GM19099 (cell line): ENCODE results near the gene GATC.

Experiments used
- POLR2A ChIP-seq: IDR thresholded peaks from 3 replicates; pipeline ENCODE4 v1.6.1; 2011; ENCODE audit warnings: low read depth; ENCODE audit not compliant: insufficient read length; ENCODE audit errors: extremely low read depth

The GATC gene

DNA sequence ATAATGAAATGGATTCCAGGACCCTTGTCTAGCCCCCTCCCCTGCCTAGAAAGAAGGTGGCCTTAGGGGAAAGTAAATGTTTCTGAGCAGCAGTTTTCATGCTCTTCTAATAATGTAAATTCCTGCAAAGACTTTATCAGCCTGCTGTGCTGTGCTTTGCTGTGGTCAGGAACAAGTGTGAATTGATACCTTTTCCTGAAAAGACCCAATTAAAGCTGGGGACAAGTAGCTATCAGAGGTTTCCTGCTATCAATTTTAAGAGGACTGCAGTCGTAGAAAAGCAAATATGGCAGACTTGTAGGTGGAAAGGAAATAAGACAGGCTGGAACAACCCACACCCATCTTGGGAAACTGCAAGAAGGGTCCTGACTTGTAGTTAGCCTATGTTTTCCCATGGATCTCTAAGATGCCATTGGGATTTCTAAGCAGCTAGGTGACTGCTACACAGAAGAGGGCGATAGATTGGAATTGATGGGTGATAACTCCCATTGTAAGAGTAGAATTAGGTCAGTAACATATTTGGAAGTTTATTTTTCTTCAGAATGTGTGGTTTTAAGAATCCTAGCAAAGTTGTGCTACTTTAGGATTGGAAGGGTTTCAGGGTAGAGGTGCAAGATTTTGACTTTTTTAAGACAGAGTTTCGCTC, 52.7 kb downstream of the GATC start:
- TF ChIP-seq POLR2A = no peak

DNA sequence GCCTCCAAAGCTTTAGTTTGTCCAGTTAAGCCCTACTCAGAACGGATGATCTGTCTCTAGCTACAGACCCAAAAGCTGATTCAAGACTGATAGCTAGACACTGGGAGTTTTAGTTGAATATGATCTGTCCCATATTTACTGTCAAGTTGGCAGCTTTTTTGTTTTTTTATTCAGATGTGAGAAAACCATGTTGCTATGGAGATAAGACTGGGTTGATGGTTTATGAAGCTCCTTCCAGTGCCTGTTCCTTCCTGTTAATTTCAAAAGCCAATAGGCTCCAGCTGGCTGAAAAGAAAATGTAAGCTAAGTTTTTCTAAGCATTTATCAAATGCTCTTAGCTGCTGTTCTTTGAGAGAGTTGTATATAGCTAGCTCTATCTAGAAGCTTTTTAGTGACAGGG, 54.3 kb downstream of the GATC start:
- no peak for TF ChIP-seq POLR2A

GRCh38 chr12:120504587-120504986, 58.3 kb downstream of the GATC start:
- no peak for TF ChIP-seq POLR2A

- no peak for TF ChIP-seq POLR2A
Observed at GRCh38 chr12:120508537-120508936, 62.3 kb downstream of the GATC start.
